NCI-H2196 treated with DMSO at 0.1 percent for 48 hours (cell line): Measurements from ENCODE around the gene FUT3.
"Not testable (repeated sequence)": the region's sequence is repeated elsewhere in the genome, so short reads cannot be mapped to it uniquely, and the experiment has no call there.

Source experiments
- DNase-seq: peaks from one replicate; lab custom pipeline; 2025; ENCODE audit not compliant: unreplicated experiment; lab: John Stamatoyannopoulos, UW

Gene FUT3

GRCh38 chr19:5851302-5851701 is at the start of gene FUT3:
Gene FUT3, minus strand, starts transcription at chr19:5851449.
- DNase-seq, result no peak

- DNase-seq, result no peak
Observed at GRCh38 chr19:5900976-5901375, 49.7 kb upstream of the FUT3 start.

GRCh38 chr19:5899728-5900526 is 48.7 kb upstream of the FUT3 start:
- DNase-seq, result no peak

GRCh38 chr19:5897189-5897969 is 46.1 kb upstream of the FUT3 start:
- DNase-seq, result no peak

- no peak for DNase-seq
Observed at GRCh38 chr19:5896365-5897076, 45.3 kb upstream of the FUT3 start.

- DNase-seq, result no peak
Observed at GRCh38 chr19:5895890-5896289, 44.6 kb upstream of the FUT3 start.

- DNase-seq, result no peak
Observed at GRCh38 chr19:5895409-5895808, 44.2 kb upstream of the FUT3 start.

- DNase-seq, result no peak
Observed at GRCh38 chr19:5894704-5895349, 43.6 kb upstream of the FUT3 start.

GRCh38 chr19:5893907-5894703 is 42.9 kb upstream of the FUT3 start:
- DNase-seq, result no peak

GRCh38 chr19:5893296-5893903 is 42.2 kb upstream of the FUT3 start:
- no peak for DNase-seq

GRCh38 chr19:5892772-5893275 is 41.6 kb upstream of the FUT3 start:
- no peak for DNase-seq

GRCh38 chr19:5891938-5892771 is 40.9 kb upstream of the FUT3 start:
- no peak for DNase-seq

- DNase-seq, result no peak
Observed at GRCh38 chr19:5891572-5891937, 40.3 kb upstream of the FUT3 start.

- no peak for DNase-seq
Observed at GRCh38 chr19:5890099-5890498, 38.9 kb upstream of the FUT3 start.

- DNase-seq, result no peak
Observed at GRCh38 chr19:5889288-5889971, 38.2 kb upstream of the FUT3 start.

- DNase-seq, result not testable (repeated sequence)
Observed at GRCh38 chr19:5884065-5884811, 33.0 kb upstream of the FUT3 start.

- DNase-seq, result peak; percentile 46
Observed at GRCh38 chr19:5883157-5883873, 32.1 kb upstream of the FUT3 start.
